ENCODE results near the gene KRTCAP3.
A peak's percentile ranks its signal among the peaks of the same experiment; 100 is the strongest.
"Not testable (repeated sequence)": the region's sequence is repeated elsewhere in the genome, so short reads cannot be mapped to it uniquely, and the experiment has no call there.

KRTCAP3 gene

GRCh38 chr2:27409321-27410073, 32.7 kb upstream of the KRTCAP3 start, which contains the start of gene PPM1G:
Gene PPM1G (minus strand): TSS chr2:27409591. CDS start chr2:27409422, 169 bp downstream.
- TF ChIP-seq CTCF (IDR thresholded peaks at IDR 0.05; ENCODE audit: extremely low read depth, missing control alignments): no peak
- peak; percentile 98 for DNase-seq (ENCODE audit: low spot score)

- TF ChIP-seq CTCF (IDR thresholded peaks at IDR 0.05; ENCODE audit: extremely low read depth, missing control alignments): no peak
- DNase-seq (ENCODE audit: low spot score): no peak
Observed at GRCh38 chr2:27412419-27413152, 29.6 kb upstream of the KRTCAP3 start.

- no peak for TF ChIP-seq CTCF (IDR thresholded peaks at IDR 0.05; ENCODE audit: extremely low read depth, missing control alignments)
- DNase-seq (ENCODE audit: low spot score): no peak
Observed at GRCh38 chr2:27416151-27416550, 26.0 kb upstream of the KRTCAP3 start.

DNA sequence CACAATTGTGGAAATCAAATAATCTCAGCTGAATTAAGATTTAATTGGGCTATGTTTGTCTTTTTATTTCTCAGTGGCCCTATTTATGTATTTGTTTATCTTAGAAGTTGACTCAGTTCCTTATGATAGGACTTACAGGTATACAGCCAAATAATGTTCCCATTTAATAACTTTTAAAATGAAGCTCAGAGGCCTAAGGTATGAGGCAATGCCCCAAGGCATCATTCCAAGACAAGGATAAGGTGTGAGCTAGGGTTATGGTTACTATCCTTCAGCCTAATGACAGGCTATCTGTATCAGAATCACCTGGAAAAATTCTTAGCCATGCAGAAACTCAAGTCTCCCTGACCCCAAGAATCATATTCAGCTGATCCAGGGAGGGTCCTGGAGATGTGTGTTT, 21.2 kb upstream of the KRTCAP3 start:
- no peak for TF ChIP-seq CTCF (IDR thresholded peaks at IDR 0.05; ENCODE audit: extremely low read depth, missing control alignments)
- no peak for DNase-seq (ENCODE audit: low spot score)

DNA sequence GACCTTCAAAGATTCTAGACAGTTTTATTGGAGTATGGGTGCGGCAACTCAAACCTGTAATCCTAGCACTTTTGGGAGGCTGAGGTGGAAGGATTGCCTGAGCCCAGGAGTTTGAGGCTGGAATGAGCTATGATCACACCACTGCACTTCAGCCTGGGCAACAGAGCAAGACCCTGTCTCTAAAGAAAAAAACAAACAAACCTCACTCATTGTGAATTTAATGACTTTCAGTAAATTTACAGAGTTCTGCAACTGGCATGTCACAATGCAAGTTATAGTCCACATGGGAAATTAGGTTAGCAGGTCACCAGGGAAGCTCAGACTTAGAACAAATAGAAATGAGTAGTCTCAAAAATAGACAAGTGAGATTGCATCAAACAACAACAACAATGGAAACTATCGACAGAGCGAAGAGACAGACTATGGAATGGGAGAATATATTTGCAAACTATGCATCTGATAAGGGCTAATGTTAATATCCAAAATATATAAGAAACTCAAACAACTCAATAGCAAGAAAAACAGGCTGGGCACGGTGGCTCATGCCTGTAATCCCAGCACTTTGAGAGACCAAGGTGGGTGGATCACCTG, 20.4 kb upstream of the KRTCAP3 start:
- no peak for TF ChIP-seq CTCF (IDR thresholded peaks at IDR 0.05; ENCODE audit: extremely low read depth, missing control alignments)
- no peak for DNase-seq (ENCODE audit: low spot score)

DNA sequence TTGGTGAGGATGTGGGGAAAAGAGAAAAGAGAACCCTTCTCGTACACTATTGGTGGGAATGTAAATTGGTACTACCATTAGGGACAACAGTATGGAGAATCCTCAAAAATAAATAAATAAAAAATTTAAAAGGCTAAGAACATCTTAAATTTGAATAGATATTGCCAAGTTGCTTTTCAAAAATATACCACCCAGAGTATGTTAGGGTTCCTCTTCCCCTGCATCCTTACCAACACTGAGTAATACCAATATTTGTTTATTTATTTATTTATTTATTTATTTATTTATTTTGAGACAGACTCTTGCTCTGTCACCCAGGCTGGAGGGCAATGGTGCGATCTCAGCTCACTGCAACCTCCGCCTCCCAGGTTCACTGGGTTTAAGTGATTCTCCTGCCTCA, 19.2 kb upstream of the KRTCAP3 start:
- DNase-seq (ENCODE audit: low spot score): no peak
- no peak for TF ChIP-seq CTCF (IDR thresholded peaks at IDR 0.05; ENCODE audit: extremely low read depth, missing control alignments)

- not testable (repeated sequence) for DNase-seq (ENCODE audit: low spot score)
Observed at GRCh38 chr2:27425039-27425438, 17.1 kb upstream of the KRTCAP3 start.
